Trophoblast cell (in vitro differentiated cells and primary cell): ENCODE data around the gene HSPA1A.
A peak's percentile ranks its signal among the peaks of the same experiment; 100 is the strongest.
"Not testable (repeated sequence)": the region's sequence is repeated elsewhere in the genome, so short reads cannot be mapped to it uniquely, and the experiment has no call there.

ENCODE experiments used
- DNase-seq, 2 donors: peaks; one replicate each; pipeline ENCODE4 v3.0.0-alpha.2; 2016
- H2AFZ ChIP-seq: 2 replicates; pipeline ENCODE4 v1.6.1; 2013; ENCODE audit warnings: low read length, moderate library complexity, mild to moderate bottlenecking; ENCODE audit not compliant: insufficient read depth, poor library complexity
- H2AK5ac ChIP-seq: 2 replicates; pipeline ENCODE4 v1.6.1; 2013; ENCODE audit warnings: mild to moderate bottlenecking, low read length
- H2BK120ac ChIP-seq: 2 replicates; pipeline ENCODE4 v1.6.1; 2013; ENCODE audit warnings: low read length, mild to moderate bottlenecking, moderate library complexity; ENCODE audit not compliant: insufficient read depth, poor library complexity
- H2BK12ac ChIP-seq: 2 replicates; pipeline ENCODE4 v1.6.1; 2013; ENCODE audit warnings: mild to moderate bottlenecking, low read length, moderate library complexity
- H2BK5ac ChIP-seq: 2 replicates; pipeline ENCODE4 v1.6.1; 2013; ENCODE audit warnings: low read length, low read depth, moderate library complexity, mild to moderate bottlenecking; ENCODE audit not compliant: poor library complexity
- H3K14ac ChIP-seq: 2 replicates; pipeline ENCODE4 v1.6.1; 2013; ENCODE audit warnings: mild to moderate bottlenecking, low read length
- H3K18ac ChIP-seq: 2 replicates; pipeline ENCODE4 v1.6.1; 2013; ENCODE audit warnings: mild to moderate bottlenecking, low read length
- H3K23ac ChIP-seq: 2 replicates; pipeline ENCODE4 v1.6.1; 2013; ENCODE audit warnings: low read length
- H3K27ac ChIP-seq: 2 replicates; pipeline ENCODE4 v1.5.1; 2013; ENCODE audit warnings: low read depth, mild to moderate bottlenecking, inconsistent platforms, low read length, moderate library complexity
- H3K27me3 ChIP-seq: 2 replicates; pipeline ENCODE4 v1.6.1; 2013; ENCODE audit warnings: inconsistent platforms, mild to moderate bottlenecking, low read length, moderate library complexity; ENCODE audit not compliant: insufficient read depth
- H3K36me3 ChIP-seq, 2 experiments: 1 replicate in 1 of 2; 2 replicates in 1 of 2; pipeline ENCODE4 v1.6.1; 2013; ENCODE audit warnings: low read length in 2 of 2, mild to moderate bottlenecking in 2 of 2, moderate library complexity in 1 of 2; ENCODE audit not compliant: insufficient read depth in 2 of 2, control insufficient read depth in 1 of 2
- H3K4ac ChIP-seq: 2 replicates; pipeline ENCODE4 v1.6.1; 2013; ENCODE audit warnings: low read depth, mild to moderate bottlenecking, low read length, moderate library complexity
- H3K4me1 ChIP-seq, 2 experiments: 1 replicate in 1 of 2; 2 replicates in 1 of 2; pipeline ENCODE4 v1.6.1; 2013; ENCODE audit warnings: low read length in 2 of 2, mild to moderate bottlenecking in 2 of 2, moderate library complexity in 1 of 2; ENCODE audit not compliant: insufficient read depth in 2 of 2, control insufficient read depth in 1 of 2
- H3K4me2 ChIP-seq: 2 replicates; pipeline ENCODE4 v1.6.1; 2013; ENCODE audit warnings: inconsistent platforms, mild to moderate bottlenecking, low read length, moderate library complexity
- H3K4me3 ChIP-seq: 2 replicates; pipeline ENCODE4 v1.5.1; 2013; ENCODE audit warnings: mild to moderate bottlenecking, low read depth, low read length, inconsistent platforms
- H3K79me1 ChIP-seq: one replicate; pipeline ENCODE4 v1.6.1; 2013; ENCODE audit warnings: low read length
- H3K79me2 ChIP-seq: 2 replicates; pipeline ENCODE4 v1.6.1; 2013; ENCODE audit warnings: low read length, mild to moderate bottlenecking; ENCODE audit not compliant: control insufficient read depth, insufficient read depth, poor library complexity
- H3K9ac ChIP-seq: 2 replicates; pipeline ENCODE4 v1.6.1; 2013; ENCODE audit warnings: mild to moderate bottlenecking, low read length
- H3K9me3 ChIP-seq: 2 replicates; pipeline ENCODE4 v1.6.1; 2013; ENCODE audit warnings: low read depth, mild to moderate bottlenecking, control low read depth, inconsistent platforms, low read length; ENCODE audit not compliant: insufficient read depth
- H4K12ac ChIP-seq: 2 replicates; pipeline ENCODE4 v1.6.1; 2013; ENCODE audit warnings: low read depth, mild to moderate bottlenecking, low read length, moderate library complexity
- H4K8ac ChIP-seq: 2 replicates; pipeline ENCODE4 v1.6.1; 2013; ENCODE audit warnings: low read depth, mild to moderate bottlenecking, low read length, moderate library complexity
- H4K91ac ChIP-seq: one replicate; pipeline ENCODE4 v1.6.1; 2013; ENCODE audit warnings: low read depth, mild to moderate bottlenecking, low read length, moderate library complexity
- WGBS: extraction: QIAGEN DNeasy Blood & Tissue Kit; methylation state at CpG from one replicate; pipeline ENCODE4 v1.1.7; 2013; ENCODE audit warnings: missing lambda C conversion rate; ENCODE audit not compliant: insufficient read length, insufficient coverage; ENCODE audit errors: extremely low coverage; 5-methylcytosine and 5-hydroxymethylcytosine counted together

Gene HSPA1A

GRCh38 chr6:31793927-31794245 is 21.5 kb upstream of the HSPA1A start:
- not testable (repeated sequence) for H3K23ac ChIP-seq, H2AFZ ChIP-seq, H3K4me3 ChIP-seq, DNase-seq, H2BK5ac ChIP-seq, H3K27ac ChIP-seq, H3K9ac ChIP-seq, H3K18ac ChIP-seq, H4K12ac ChIP-seq, H3K4me1 ChIP-seq, H3K27me3 ChIP-seq, H4K8ac ChIP-seq, H2AK5ac ChIP-seq, H3K9me3 ChIP-seq, H2BK120ac ChIP-seq, H2BK12ac ChIP-seq, H3K14ac ChIP-seq, H4K91ac ChIP-seq
- WGBS: no CpG with 5 or more reads among the region's 6 CpGs
- Histone ChIP-seq H3K36me3 (peaks cover 19 to 22% of the 10 kb centered on the region in 2 experiments), H3K4ac (peak overlapping the region; percentile 60), H3K79me2 (peaks cover 13% of the 10 kb centered on the region), H3K4me2 (peak overlapping the region; percentile 97), H3K79me1 (peaks cover 12% of the 10 kb centered on the region)

DNA sequence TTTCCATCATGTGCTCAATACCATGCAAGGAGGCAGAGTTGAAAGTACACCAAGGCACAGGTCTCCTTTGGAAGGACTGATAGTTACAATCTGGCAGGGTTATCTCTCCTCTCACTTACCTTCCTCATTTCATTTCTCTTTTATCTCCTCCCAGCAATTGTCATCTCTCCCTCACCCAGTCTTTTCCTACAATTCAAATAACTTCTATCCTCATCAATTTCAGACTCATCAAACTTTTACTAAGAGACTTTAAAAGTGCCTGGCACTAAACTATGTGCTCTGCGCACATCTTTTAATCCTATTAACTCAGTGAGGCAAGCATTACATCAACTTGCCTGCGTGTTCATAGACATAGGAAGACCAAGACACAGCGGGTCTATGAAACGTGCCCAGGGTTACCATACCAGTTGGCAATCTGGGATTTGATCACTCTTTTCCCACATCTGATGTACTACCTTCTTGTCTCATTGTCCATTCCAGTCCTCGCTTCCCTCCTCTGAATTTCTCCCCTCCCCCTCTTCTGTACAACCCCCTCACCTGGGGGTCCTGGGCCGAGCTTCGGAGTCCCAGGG is 21.0 kb upstream of the HSPA1A start:
- Histone ChIP-seq H3K9me3 (no peaks in the 10 kb centered on the region), H3K27ac (no peak overlapping the region), H4K91ac (peak overlapping the region; percentile 99), H3K36me3 (peaks cover 18 to 21% of the 10 kb centered on the region in 2 experiments), H4K12ac (no peak overlapping the region), H3K23ac (no peak overlapping the region), H2AK5ac (no peak overlapping the region), H4K8ac (peak overlapping the region; percentile 64), H2BK5ac (peak overlapping the region; percentile 28), H3K27me3 (no peaks in the 10 kb centered on the region), H2BK120ac (peak overlapping the region; percentile 43), H3K14ac (peak overlapping the region; percentile 56), H2BK12ac (no peak overlapping the region), H3K4me2 (peak overlapping the region; percentile 97), H3K18ac (no peak overlapping the region), H3K4ac (peak overlapping the region; percentile 60), H3K4me3 (peak overlapping the region; percentile 85), H3K79me1 (peaks cover 12% of the 10 kb centered on the region), H2AFZ (peak overlapping the region; percentile 20), H3K9ac (peak overlapping the region; percentile 89), H3K4me1 (peaks cover 5 to 9% of the 10 kb centered on the region in 2 experiments), H3K79me2 (peaks cover 13% of the 10 kb centered on the region)
- WGBS: no CpG with 5 or more reads among the region's 7 CpGs
- DNase-seq: peak; percentile 15 to 44

- H2AFZ ChIP-seq: peak overlapping the region; percentile 98
- H3K27ac ChIP-seq: peak overlapping the region; percentile 96
- peak overlapping the region; percentile 99 for H3K14ac ChIP-seq
- H4K8ac ChIP-seq: peak overlapping the region; percentile 98
- H3K36me3 ChIP-seq: peaks cover 16 to 19% of the 10 kb centered on the region in 2 experiments
- H3K4me2 ChIP-seq: peak overlapping the region; percentile 97
- peak overlapping the region; percentile 90 for H4K12ac ChIP-seq
- WGBS: no CpG with 5 or more reads among the region's 44 CpGs
- H3K18ac ChIP-seq: peak overlapping the region; percentile 98
- DNase-seq: peak; percentile 61 to 66
- H3K79me2 ChIP-seq: peaks cover 13% of the 10 kb centered on the region
- H2BK120ac ChIP-seq: peak overlapping the region; percentile 97
- H3K4me1 ChIP-seq: peaks cover 5 to 9% of the 10 kb centered on the region in 2 experiments
- no peak overlapping the region for H3K23ac ChIP-seq
- no peak overlapping the region for H2BK12ac ChIP-seq
- H3K9me3 ChIP-seq: no peaks in the 10 kb centered on the region
- H3K79me1 ChIP-seq: peaks cover 12% of the 10 kb centered on the region
- H2BK5ac ChIP-seq: peak overlapping the region; percentile 99
- H3K4me3 ChIP-seq: peak overlapping the region; percentile 85
- peak overlapping the region; percentile 93 for H3K4ac ChIP-seq
- H2AK5ac ChIP-seq: peak overlapping the region; percentile 75
- H3K27me3 ChIP-seq: no peaks in the 10 kb centered on the region
- H3K9ac ChIP-seq: peak overlapping the region; percentile 89
- H4K91ac ChIP-seq: peak overlapping the region; percentile 99
Observed at GRCh38 chr6:31794866-31795615, 20.3 kb upstream of the HSPA1A start.

DNA sequence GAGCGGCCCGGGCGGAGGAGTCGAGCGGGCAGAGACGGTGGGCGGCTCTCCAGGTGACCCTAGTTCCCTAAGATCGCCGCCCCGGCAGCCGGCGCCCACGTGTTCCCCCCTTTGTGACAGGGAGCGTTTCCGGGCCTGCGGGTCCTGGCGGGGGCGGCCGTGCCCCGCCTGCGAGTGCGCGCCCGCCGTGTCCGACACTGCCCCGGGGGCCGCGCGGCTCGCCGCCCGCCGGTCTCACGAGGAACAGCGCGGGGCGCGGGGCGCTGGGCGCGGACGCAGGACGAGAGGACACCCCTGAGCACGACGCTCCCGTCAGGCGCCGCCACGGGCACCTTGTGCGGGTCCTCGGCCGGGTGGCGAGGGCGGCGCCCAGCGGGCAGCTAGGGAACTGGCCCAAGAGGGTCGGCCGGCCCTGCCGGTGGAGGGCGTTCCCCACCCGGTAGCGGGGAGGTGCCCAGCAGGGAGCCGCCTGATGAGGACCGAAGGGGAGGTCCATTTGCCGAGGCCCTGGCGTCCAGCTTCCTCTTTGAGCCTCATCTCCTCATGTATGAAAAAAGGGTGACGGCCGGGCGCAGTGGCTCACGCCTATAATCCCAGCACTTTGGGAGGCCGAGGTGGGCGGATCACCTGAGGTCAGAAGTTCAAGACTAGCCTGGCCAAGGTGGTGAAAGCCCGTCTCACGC is 19.6 kb upstream of the HSPA1A start, which contains the start of gene VARS1:
VARS1 (minus strand) TSS at position 137 of the 683 bp plus-strand sequence. CDS start 535 bp downstream, outside the sequence.
- peak within 1 kb of the TSS; percentile 99 for H3K14ac ChIP-seq
- peak within 1 kb of the TSS; percentile 98 for H3K18ac ChIP-seq
- peak within 1 kb of the TSS; percentile 97 for H3K4me2 ChIP-seq
- peaks cover 5 to 9% of the 10 kb centered on the region in 2 experiments for H3K4me1 ChIP-seq
- peak within 1 kb of the TSS; percentile 91 for H3K9ac ChIP-seq
- no CpG with 5 or more reads among the region's 75 CpGs for WGBS
- peak within 1 kb of the TSS; percentile 96 for H3K27ac ChIP-seq
- peak within 1 kb of the TSS; percentile 93 for H3K4ac ChIP-seq
- H3K36me3 ChIP-seq: peaks cover 16 to 19% of the 10 kb centered on the region in 2 experiments
- H3K9me3 ChIP-seq: no peaks in the 10 kb centered on the region
- H2BK120ac ChIP-seq: peak within 1 kb of the TSS; percentile 97
- H3K79me1 ChIP-seq: peaks cover 12% of the 10 kb centered on the region
- no peaks in the 10 kb centered on the region for H3K27me3 ChIP-seq
- H2AFZ ChIP-seq: peak within 1 kb of the TSS; percentile 98
- DNase-seq: peak; percentile 94 to 95
- H2BK12ac ChIP-seq: no peak within 1 kb of the TSS
- H2AK5ac ChIP-seq: peak within 1 kb of the TSS; percentile 75
- peak within 1 kb of the TSS; percentile 90 for H4K12ac ChIP-seq
- peak within 1 kb of the TSS; percentile 98 for H4K8ac ChIP-seq
- H3K23ac ChIP-seq: no peak within 1 kb of the TSS
- peak within 1 kb of the TSS; percentile 85 for H3K4me3 ChIP-seq
- H2BK5ac ChIP-seq: peak within 1 kb of the TSS; percentile 99
- H4K91ac ChIP-seq: peak within 1 kb of the TSS; percentile 99
- peaks cover 13% of the 10 kb centered on the region for H3K79me2 ChIP-seq
